B cell (primary cell): ENCODE data around the gene CEP112.

Experiments used
- EZH2 ChIP-seq: IDR thresholded peaks from 2 replicates; pipeline ENCODE4 v1.6.1; 2012; ENCODE audit warnings: borderline replicate concordance, low read depth, mild to moderate bottlenecking, moderate library complexity, low read length; ENCODE audit not compliant: insufficient read depth, poor library complexity, severe bottlenecking
- TF ChIP-seq, protein P1 (sequence below): fragments of 200-600 bp; IDR thresholded peaks from one replicate; pipeline ENCODE4 v1.8.0; 2022; ENCODE audit warnings: antibody characterized with exemption, mild to moderate bottlenecking

DNA sequence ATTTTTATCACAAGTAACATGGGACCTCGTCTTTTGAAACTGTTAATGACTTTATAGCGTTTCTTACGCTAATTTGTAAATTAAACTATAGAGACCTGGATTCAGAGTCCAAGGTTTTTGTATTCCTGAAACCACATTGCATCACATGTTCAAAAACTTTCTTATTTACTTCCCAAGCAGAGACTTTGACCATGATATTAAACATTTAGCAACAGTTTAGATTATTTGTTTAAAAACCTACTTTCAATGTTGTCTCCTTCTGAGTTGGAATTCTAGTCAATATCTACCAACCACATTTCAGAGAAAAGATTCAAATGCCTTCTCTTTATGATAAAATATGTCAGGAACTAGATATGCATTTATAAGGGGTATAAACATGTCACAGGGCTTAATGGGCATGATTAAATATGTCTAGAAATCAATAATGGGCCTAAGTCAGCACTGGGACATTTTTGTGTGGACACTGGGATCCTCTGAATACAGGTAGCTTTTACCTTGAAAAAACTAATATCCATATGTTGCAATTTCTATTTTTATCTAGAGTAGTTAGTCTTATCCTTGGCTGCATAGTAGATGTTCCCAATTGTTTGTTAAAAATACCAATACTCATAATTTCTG, 43.6 kb upstream of the CEP112 start:
- TF ChIP-seq, protein P1, sequence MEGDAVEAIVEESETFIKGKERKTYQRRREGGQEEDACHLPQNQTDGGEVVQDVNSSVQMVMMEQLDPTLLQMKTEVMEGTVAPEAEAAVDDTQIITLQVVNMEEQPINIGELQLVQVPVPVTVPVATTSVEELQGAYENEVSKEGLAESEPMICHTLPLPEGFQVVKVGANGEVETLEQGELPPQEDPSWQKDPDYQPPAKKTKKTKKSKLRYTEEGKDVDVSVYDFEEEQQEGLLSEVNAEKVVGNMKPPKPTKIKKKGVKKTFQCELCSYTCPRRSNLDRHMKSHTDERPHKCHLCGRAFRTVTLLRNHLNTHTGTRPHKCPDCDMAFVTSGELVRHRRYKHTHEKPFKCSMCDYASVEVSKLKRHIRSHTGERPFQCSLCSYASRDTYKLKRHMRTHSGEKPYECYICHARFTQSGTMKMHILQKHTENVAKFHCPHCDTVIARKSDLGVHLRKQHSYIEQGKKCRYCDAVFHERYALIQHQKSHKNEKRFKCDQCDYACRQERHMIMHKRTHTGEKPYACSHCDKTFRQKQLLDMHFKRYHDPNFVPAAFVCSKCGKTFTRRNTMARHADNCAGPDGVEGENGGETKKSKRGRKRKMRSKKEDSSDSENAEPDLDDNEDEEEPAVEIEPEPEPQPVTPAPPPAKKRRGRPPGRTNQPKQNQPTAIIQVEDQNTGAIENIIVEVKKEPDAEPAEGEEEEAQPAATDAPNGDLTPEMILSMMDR, result no peak
- TF ChIP-seq EZH2, result no peak
